GM19193 (cell line): Measurements from ENCODE around the gene SQOR.

ENCODE experiments used
- POLR2A ChIP-seq: IDR thresholded peaks from 4 replicates; pipeline ENCODE4 v1.6.1; 2011; ENCODE audit not compliant: insufficient read depth, insufficient read length; ENCODE audit errors: extremely low read depth

Gene SQOR

GRCh38 chr15:45611305-45611704 lies 23.5 kb upstream of the SQOR start:
- no peak for TF ChIP-seq POLR2A

GRCh38 chr15:45612790-45613415 lies 21.9 kb upstream of the SQOR start:
- TF ChIP-seq POLR2A, result no peak

GRCh38 chr15:45616901-45617323 lies 17.9 kb upstream of the SQOR start:
- no peak for TF ChIP-seq POLR2A

DNA sequence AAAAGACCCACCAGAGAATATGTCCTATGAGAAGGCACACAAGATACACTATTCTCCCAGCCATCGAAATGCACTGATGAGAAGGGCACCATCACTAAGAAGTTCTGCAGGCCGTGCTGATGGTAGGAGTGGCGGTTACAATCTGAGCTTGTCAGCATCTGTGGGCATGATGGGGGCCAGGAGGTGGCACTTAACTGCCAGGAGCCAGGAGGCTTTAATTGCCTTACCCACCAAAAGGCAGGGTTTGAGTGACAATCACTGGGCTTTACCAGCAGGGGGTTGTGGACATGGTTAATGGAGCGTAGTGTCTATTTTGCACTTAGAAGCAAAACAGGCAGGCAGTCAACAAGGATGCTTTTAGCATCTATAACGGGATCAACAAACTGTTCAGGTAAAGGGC lies 16.0 kb upstream of the SQOR start:
- TF ChIP-seq POLR2A, result no peak

DNA sequence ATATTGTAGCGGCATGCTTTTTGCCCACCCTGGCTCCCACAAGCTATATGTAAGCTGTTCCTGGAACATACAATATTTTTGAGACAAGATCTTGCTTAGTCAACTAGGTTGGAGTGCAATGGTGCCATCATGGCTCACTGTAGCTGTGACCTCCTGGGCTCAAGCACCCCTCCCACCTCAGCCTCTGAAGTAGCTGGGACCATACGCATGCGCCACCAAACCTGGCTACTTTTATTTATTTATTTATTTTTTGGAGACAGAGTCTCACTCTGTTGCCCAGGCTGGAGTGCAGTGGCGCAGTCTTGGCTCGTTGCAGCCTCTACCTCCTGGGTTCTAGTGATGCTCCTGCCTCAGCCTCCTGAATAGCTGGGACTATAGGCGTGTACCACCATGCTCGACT lies 6.7 kb upstream of the SQOR start:
- TF ChIP-seq POLR2A, result no peak

DNA sequence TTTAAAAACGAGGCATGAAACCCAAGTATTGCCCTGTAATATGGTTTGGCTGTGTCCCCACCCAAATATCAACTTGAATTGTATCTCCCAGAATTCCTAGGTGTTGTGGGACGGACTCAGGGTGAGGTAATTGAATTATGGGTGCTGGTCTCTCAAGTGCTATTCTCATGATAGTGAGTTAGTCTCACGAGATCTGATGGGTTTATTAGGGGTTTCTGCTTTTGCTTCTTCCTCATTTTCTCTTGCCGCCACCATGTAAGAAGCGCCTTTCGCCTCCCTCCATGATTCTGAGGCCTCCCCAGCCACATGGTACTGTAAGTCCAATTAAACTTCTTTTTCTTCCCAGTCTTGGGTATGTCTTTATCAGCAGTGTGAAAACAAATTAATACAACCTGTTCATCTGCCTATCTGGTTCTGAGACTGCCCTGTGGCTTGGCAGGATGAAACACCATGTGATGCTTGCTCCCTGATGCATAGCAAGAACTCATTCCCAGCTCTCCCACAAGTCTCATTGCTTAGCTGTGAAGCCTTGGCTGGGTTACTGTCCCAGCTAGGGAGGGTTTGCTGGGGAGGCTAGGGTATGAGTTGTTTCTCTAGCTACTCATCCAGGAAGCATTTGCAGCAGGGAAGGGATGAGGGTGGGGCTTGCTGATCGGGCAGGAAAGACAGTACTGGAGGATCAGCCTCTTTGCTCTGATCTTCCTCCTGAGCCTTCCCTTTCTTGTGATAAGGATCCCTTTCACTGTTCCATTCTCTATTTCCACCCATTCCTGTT lies 3.7 kb upstream of the SQOR start:
- peak; percentile 26 for TF ChIP-seq POLR2A

DNA sequence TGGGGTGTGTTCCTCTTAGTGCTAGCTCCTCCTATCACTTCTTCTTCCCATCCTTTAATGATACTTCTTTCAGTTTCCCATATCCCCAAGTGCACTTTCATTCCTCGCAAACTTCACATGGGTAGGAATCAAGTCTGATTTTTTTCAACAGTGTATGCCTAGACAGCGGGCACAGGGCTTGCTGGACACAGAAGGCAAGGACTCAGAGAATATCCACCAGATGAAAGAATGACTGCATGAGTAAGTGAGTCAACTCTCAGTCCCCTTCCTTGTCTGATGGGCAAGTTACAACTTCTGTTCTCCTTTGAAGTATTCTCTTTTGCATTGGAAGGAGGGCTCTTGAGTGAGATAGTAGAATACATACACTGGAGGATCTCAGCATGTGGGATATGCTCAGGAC lies 3.1 kb upstream of the SQOR start:
- TF ChIP-seq POLR2A, result no peak

DNA sequence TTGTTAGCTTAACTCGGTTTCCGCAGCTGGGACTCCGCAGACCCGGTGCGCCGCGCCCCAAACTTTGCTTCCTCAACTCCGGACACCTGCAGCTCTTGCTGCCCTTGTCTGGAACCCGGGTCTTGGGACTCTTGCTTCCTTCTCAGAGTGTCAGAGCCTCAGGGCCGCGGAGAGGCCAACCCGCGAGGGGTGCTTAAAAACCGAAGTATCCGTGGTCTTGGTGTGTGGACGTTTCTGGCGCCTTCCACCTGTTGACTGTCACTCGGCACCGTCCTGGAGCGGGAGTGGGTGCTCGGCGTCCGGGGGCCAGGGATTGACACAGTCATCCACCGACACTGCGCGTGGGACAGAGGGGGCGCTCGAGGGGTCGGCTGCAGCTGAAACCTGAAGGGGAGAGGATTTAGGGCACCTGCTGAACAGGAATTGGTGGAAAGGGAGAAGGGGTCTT lies 386 bp downstream of the SQOR start:
- no peak for TF ChIP-seq POLR2A

GRCh38 chr15:45635763-45636292 lies 999 bp downstream of the SQOR start:
- TF ChIP-seq POLR2A, result no peak

GRCh38 chr15:45637141-45637540 lies 2.3 kb downstream of the SQOR start:
- no peak for TF ChIP-seq POLR2A

- peak; percentile 42 for TF ChIP-seq POLR2A
Observed at GRCh38 chr15:45637552-45638033, 2.8 kb downstream of the SQOR start.

GRCh38 chr15:45640616-45641015 lies 5.8 kb downstream of the SQOR start:
- no peak for TF ChIP-seq POLR2A

DNA sequence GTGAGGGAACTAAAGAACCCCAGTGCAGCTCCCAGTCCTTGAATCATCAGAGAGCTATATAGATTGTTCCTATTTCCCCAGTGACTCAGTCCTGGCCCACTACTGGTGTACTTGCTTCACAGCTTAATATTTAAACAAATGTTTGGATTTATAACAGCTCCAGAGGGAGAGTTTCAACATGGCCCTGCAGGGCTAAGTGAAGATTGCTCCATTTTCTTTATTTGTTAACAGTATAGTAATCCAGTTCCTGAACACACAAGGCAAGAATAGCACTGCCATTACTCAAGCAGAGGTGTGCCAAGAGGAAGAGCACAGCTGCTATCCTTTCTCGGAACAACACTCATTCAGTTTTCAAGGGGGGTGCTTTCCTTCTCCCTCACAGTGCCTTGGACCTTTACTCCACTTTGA lies 6.5 kb downstream of the SQOR start:
- TF ChIP-seq POLR2A, result no peak

GRCh38 chr15:45641999-45642932 lies 7.4 kb downstream of the SQOR start:
- TF ChIP-seq POLR2A, result no peak

GRCh38 chr15:45644437-45644836 lies 9.6 kb downstream of the SQOR start:
- TF ChIP-seq POLR2A, result no peak
